HEK293 (cell line): ENCODE results near the gene CCDC117.
A peak's percentile ranks its signal among the peaks of the same experiment; 100 is the strongest.

Experiments
- EGR2 ChIP-seq: fragments of 450-650 bp; formaldehyde crosslinking; IDR thresholded peaks from 2 replicates; pipeline ENCODE4 v1.5.1; 2016; ENCODE audit warnings: low read depth, missing biosample characterization, missing genetic modification characterization
- GLI2 ChIP-seq: fragments of 450-650 bp; formaldehyde crosslinking; IDR thresholded peaks from 2 replicates; pipeline ENCODE4; 2017; ENCODE audit warnings: missing biosample characterization, missing genetic modification characterization, low read depth, borderline replicate concordance
- GLI4 ChIP-seq: fragments of 450-650 bp; formaldehyde crosslinking; IDR thresholded peaks from 2 replicates; pipeline ENCODE4 v1.5.1; 2016; ENCODE audit warnings: missing biosample characterization, missing genetic modification characterization
- HOXC10 ChIP-seq: sonication (generic); formaldehyde crosslinking; IDR thresholded peaks from 2 replicates; pipeline ENCODE4 v1.8.1; 2023; ENCODE audit warnings: mild to moderate bottlenecking, missing genetic modification reagents
- KLF16 ChIP-seq: fragments of 450-650 bp; formaldehyde crosslinking; IDR thresholded peaks from 2 replicates; pipeline ENCODE4 v1.5.1; 2017; ENCODE audit warnings: missing biosample characterization, missing genetic modification characterization
- KLF7 ChIP-seq: fragments of 450-650 bp; formaldehyde crosslinking; IDR thresholded peaks from 2 replicates; pipeline ENCODE4 v1.5.1; 2016; ENCODE audit warnings: missing biosample characterization, missing genetic modification characterization, borderline replicate concordance
- OSR2 ChIP-seq: fragments of 450-650 bp; formaldehyde crosslinking; IDR thresholded peaks from 2 replicates; pipeline ENCODE4 v1.5.1; 2016; ENCODE audit warnings: missing biosample characterization, missing genetic modification characterization
- PATZ1 ChIP-seq: fragments of 450-650 bp; formaldehyde crosslinking; IDR thresholded peaks from 2 replicates; pipeline ENCODE4 v1.5.1; 2016; ENCODE audit warnings: missing biosample characterization, missing genetic modification characterization
- RBAK ChIP-seq: fragments of 450-650 bp; formaldehyde crosslinking; IDR thresholded peaks from 2 replicates; pipeline ENCODE4 v1.5.1; 2016; ENCODE audit warnings: missing biosample characterization, missing genetic modification characterization
- REPIN1 ChIP-seq: fragments of 450-650 bp; formaldehyde crosslinking; IDR thresholded peaks from 2 replicates; pipeline ENCODE4 v1.5.1; 2017; ENCODE audit warnings: missing biosample characterization, missing genetic modification characterization, low read depth
- YY1 ChIP-seq: fragments of 450-650 bp; formaldehyde crosslinking; IDR thresholded peaks from 2 replicates; pipeline ENCODE4 v1.5.1; 2018; ENCODE audit warnings: missing biosample characterization, missing genetic modification characterization
- ZFP37 ChIP-seq: fragments of 450-650 bp; formaldehyde crosslinking; IDR thresholded peaks from 2 replicates; pipeline ENCODE4 v1.5.1; 2016; ENCODE audit warnings: missing biosample characterization, missing genetic modification characterization
- ZNF133 ChIP-seq: fragments of 450-650 bp; formaldehyde crosslinking; IDR thresholded peaks from 2 replicates; pipeline ENCODE4 v1.5.1; 2016; ENCODE audit warnings: missing biosample characterization, missing genetic modification characterization
- ZNF140 ChIP-seq: fragments of 450-650 bp; formaldehyde crosslinking; IDR thresholded peaks from 2 replicates; pipeline ENCODE4 v1.5.1; 2016; ENCODE audit warnings: missing biosample characterization, missing genetic modification characterization
- ZNF155 ChIP-seq: fragments of 450-650 bp; formaldehyde crosslinking; IDR thresholded peaks from 2 replicates; pipeline ENCODE4 v1.5.1; 2016; ENCODE audit warnings: missing biosample characterization, missing genetic modification characterization
- ZNF2 ChIP-seq: fragments of 450-650 bp; formaldehyde crosslinking; IDR thresholded peaks from 2 replicates; pipeline ENCODE4 v1.5.1; 2016; ENCODE audit warnings: missing biosample characterization, missing genetic modification characterization
- ZNF239 ChIP-seq: fragments of 450-650 bp; formaldehyde crosslinking; IDR thresholded peaks from 2 replicates; pipeline ENCODE4 v1.5.1; 2016; ENCODE audit warnings: missing biosample characterization, missing genetic modification characterization
- ZNF311 ChIP-seq: fragments of 450-650 bp; formaldehyde crosslinking; IDR thresholded peaks from 2 replicates; pipeline ENCODE4 v1.5.1; 2017; ENCODE audit warnings: missing biosample characterization, missing genetic modification characterization, borderline replicate concordance
- ZNF530 ChIP-seq: fragments of 450-650 bp; formaldehyde crosslinking; IDR thresholded peaks from 2 replicates; pipeline ENCODE4 v1.5.1; 2016; ENCODE audit warnings: low read depth, missing biosample characterization, missing genetic modification characterization
- ZNF555 ChIP-seq: fragments of 450-650 bp; formaldehyde crosslinking; conservative IDR thresholded peaks from 2 replicates; pipeline ENCODE4 v1.5.1; 2017; ENCODE audit warnings: missing biosample characterization, mild to moderate bottlenecking, missing genetic modification characterization, inconsistent platforms
- ZNF707 ChIP-seq: fragments of 450-650 bp; formaldehyde crosslinking; IDR thresholded peaks from 2 replicates; pipeline ENCODE4 v1.5.1; 2016; ENCODE audit warnings: missing biosample characterization, missing genetic modification characterization
- ZNF76 ChIP-seq: fragments of 450-650 bp; formaldehyde crosslinking; IDR thresholded peaks from 2 replicates; pipeline ENCODE4; 2016; ENCODE audit warnings: low read depth, missing biosample characterization, missing genetic modification characterization, borderline replicate concordance
- ZNF830 ChIP-seq: fragments of 450-650 bp; IDR thresholded peaks from 2 replicates; pipeline ENCODE4 v1.5.0; 2018; ENCODE audit warnings: missing biosample characterization, missing genetic modification characterization, low read depth, mild to moderate bottlenecking, moderate library complexity
- ZNF837 ChIP-seq: fragments of 450-650 bp; formaldehyde crosslinking; IDR thresholded peaks from 2 replicates; pipeline ENCODE4 v1.5.1; 2016; ENCODE audit warnings: missing biosample characterization, missing genetic modification characterization
- ZNF843 ChIP-seq: fragments of 450-650 bp; formaldehyde crosslinking; IDR thresholded peaks from 2 replicates; pipeline ENCODE4 v1.5.1; 2016; ENCODE audit warnings: missing biosample characterization, missing genetic modification characterization
- ZSCAN23 ChIP-seq: fragments of 450-650 bp; formaldehyde crosslinking; IDR thresholded peaks from 2 replicates; pipeline ENCODE4 v1.5.1; 2016; ENCODE audit warnings: missing biosample characterization, missing genetic modification characterization
- ZSCAN4 ChIP-seq: fragments of 450-650 bp; formaldehyde crosslinking; IDR thresholded peaks from 2 replicates; pipeline ENCODE4 v1.5.1; 2017; ENCODE audit warnings: missing biosample characterization, missing genetic modification characterization
- TF ChIP-seq, protein P1 (sequence below): fragments of 450-650 bp; formaldehyde crosslinking; IDR thresholded peaks from 2 replicates; pipeline ENCODE4 v1.5.1; 2017; ENCODE audit warnings: missing biosample characterization, missing genetic modification characterization
- TF ChIP-seq, protein P2 (sequence below): fragments of 450-650 bp; formaldehyde crosslinking; IDR thresholded peaks from 2 replicates; pipeline ENCODE4 v1.5.1; 2016; ENCODE audit warnings: missing biosample characterization, missing genetic modification characterization
- TF ChIP-seq, protein P3 (sequence below): fragments of 450-650 bp; formaldehyde crosslinking; IDR thresholded peaks from 2 replicates; pipeline ENCODE4 v1.5.1; 2016; ENCODE audit warnings: missing biosample characterization, missing genetic modification characterization
- TF ChIP-seq, protein P4 (sequence below): fragments of 450-650 bp; formaldehyde crosslinking; IDR thresholded peaks from 2 replicates; pipeline ENCODE4 v1.5.1; 2016; ENCODE audit warnings: missing biosample characterization, missing genetic modification characterization

CCDC117 gene

GRCh38 chr22:28783786-28784671, 11.5 kb downstream of the CCDC117 start (continued):
- TF ChIP-seq HOXC10 (no peak), ZSCAN4 (tag by site-specific recombination) (no peak), ZNF830 (tag by site-specific recombination) (no peak), GLI2 (tag by site-specific recombination) (no peak), ZNF555 (tag by site-specific recombination) (no peak), KLF7 (tag by site-specific recombination) (no peak), ZNF843 (tag by site-specific recombination) (no peak; the same call in 1 of the 2 replicates), ZFP37 (no peak), ZNF76 (tag by site-specific recombination) (no peak), YY1 (tag by site-specific recombination) (no peak), REPIN1 (tag by site-specific recombination) (no peak), ZNF133 (no peak), GLI4 (tag by site-specific recombination) (no peak), ZNF239 (tag by site-specific recombination) (peak; percentile 83; the same call in 1 of the 2 replicates), ZNF311 (no peak), ZNF707 (tag by site-specific recombination) (no peak), RBAK (tag by site-specific recombination) (no peak), ZNF530 (no peak), OSR2 (peak; percentile 97), ZNF155 (tag by site-specific recombination) (no peak), ZSCAN23 (no peak), EGR2 (tag by site-specific recombination) (no peak), ZNF837 (tag by site-specific recombination) (no peak), ZNF140 (no peak), ZNF2 (tag by site-specific recombination) (no peak), KLF16 (tag by site-specific recombination) (no peak), PATZ1 (tag by site-specific recombination) (no peak)
- TF ChIP-seq, protein P1, sequence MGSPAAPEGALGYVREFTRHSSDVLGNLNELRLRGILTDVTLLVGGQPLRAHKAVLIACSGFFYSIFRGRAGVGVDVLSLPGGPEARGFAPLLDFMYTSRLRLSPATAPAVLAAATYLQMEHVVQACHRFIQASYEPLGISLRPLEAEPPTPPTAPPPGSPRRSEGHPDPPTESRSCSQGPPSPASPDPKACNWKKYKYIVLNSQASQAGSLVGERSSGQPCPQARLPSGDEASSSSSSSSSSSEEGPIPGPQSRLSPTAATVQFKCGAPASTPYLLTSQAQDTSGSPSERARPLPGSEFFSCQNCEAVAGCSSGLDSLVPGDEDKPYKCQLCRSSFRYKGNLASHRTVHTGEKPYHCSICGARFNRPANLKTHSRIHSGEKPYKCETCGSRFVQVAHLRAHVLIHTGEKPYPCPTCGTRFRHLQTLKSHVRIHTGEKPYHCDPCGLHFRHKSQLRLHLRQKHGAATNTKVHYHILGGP (tag by site-specific recombination), result peak; percentile 86
- TF ChIP-seq, protein P2, sequence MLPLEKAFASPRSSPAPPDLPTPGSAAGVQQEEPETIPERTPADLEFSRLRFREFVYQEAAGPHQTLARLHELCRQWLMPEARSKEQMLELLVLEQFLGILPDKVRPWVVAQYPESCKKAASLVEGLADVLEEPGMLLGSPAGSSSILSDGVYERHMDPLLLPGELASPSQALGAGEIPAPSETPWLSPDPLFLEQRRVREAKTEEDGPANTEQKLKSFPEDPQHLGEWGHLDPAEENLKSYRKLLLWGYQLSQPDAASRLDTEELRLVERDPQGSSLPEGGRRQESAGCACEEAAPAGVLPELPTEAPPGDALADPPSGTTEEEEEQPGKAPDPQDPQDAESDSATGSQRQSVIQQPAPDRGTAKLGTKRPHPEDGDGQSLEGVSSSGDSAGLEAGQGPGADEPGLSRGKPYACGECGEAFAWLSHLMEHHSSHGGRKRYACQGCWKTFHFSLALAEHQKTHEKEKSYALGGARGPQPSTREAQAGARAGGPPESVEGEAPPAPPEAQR, result no peak
- TF ChIP-seq, protein P3, sequence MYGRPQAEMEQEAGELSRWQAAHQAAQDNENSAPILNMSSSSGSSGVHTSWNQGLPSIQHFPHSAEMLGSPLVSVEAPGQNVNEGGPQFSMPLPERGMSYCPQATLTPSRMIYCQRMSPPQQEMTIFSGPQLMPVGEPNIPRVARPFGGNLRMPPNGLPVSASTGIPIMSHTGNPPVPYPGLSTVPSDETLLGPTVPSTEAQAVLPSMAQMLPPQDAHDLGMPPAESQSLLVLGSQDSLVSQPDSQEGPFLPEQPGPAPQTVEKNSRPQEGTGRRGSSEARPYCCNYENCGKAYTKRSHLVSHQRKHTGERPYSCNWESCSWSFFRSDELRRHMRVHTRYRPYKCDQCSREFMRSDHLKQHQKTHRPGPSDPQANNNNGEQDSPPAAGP (tag by site-specific recombination), result no peak
- TF ChIP-seq, protein P4, sequence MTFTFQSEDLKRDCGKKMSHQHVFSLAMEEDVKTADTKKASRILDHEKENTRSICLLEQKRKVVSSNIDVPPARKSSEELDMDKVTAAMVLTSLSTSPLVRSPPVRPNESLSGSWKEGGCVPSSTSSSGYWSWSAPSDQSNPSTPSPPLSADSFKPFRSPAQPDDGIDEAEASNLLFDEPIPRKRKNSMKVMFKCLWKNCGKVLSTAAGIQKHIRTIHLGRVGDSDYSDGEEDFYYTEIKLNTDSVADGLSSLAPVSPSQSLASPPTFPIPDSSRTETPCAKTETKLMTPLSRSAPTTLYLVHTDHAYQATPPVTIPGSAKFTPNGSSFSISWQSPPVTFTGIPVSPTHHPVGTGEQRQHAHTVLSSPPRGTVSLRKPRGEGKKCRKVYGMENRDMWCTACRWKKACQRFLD (tag by site-specific recombination), result no peak
